ENCODE data around the gene PPAN.
A peak's percentile ranks its signal among the peaks of the same experiment; 100 is the strongest.

Gene PPAN

DNA sequence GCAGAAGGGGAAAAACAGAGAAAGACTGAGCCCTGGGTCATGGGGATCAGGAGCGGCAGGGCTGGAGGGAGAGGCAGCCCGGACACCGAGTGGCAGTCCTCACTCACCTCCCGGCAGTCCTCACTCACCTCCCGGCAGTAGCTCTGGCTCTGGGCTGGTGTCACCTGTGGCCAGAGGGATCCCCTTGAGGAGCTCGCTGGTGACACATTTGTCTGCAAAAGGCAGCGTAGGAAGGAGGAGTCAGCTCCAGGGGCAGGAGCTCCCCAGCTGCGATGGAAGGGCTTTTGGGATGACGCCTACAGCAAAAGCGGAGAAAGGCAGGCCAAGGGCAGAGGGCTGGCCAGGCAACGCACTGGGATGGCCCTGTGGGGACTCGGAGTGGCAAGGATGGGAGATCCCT is 12.8 kb downstream of the PPAN start:
- no peak for DNase-seq (ENCODE audit: low read depth)
- TF ChIP-seq, protein P1, sequence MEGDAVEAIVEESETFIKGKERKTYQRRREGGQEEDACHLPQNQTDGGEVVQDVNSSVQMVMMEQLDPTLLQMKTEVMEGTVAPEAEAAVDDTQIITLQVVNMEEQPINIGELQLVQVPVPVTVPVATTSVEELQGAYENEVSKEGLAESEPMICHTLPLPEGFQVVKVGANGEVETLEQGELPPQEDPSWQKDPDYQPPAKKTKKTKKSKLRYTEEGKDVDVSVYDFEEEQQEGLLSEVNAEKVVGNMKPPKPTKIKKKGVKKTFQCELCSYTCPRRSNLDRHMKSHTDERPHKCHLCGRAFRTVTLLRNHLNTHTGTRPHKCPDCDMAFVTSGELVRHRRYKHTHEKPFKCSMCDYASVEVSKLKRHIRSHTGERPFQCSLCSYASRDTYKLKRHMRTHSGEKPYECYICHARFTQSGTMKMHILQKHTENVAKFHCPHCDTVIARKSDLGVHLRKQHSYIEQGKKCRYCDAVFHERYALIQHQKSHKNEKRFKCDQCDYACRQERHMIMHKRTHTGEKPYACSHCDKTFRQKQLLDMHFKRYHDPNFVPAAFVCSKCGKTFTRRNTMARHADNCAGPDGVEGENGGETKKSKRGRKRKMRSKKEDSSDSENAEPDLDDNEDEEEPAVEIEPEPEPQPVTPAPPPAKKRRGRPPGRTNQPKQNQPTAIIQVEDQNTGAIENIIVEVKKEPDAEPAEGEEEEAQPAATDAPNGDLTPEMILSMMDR (IDR thresholded peaks at IDR 0.05; ENCODE audit: low read length, missing control alignments), result no peak
- H3K4me3 ChIP-seq (replicated peaks; ENCODE audit: low read depth, low read length), result peak overlapping the region; percentile 98

DNA sequence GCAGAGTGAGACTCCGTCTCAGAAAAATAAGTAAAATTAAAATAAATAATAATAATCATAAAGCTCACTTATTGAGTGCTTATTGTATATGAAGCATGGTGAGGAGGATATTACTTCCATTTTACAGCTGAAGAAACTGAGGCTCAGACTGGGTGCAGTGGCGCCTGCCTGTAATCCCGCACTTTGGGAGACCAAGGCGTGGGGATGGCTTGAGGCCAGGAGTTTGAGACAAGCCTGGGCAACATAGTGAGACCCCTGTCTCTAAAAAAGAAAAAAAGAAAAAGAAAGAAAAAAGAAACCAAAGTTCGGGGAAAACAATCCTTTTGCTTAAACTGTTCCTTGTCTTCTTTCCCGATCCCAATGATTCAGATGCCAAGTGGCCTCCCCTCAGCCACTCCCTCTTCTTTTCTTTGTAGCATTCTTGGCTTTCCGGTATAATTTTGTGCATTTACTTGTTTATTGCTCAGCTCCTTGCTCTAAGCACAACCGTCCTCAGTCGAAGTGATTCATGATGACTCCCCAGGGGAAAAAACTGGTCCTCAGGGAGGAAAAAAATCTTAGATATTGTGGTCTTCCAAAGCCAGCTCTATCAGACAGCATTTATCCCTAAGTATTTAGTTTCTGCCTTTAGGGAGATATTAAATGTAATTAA is 14.5 kb downstream of the PPAN start:
- peak overlapping the region; percentile 39 for H3K4me3 ChIP-seq (replicated peaks; ENCODE audit: low read depth, low read length)
- TF ChIP-seq, protein P1 (IDR thresholded peaks at IDR 0.05; ENCODE audit: low read length, missing control alignments), result no peak
- DNase-seq (ENCODE audit: low read depth), result peak; percentile 88

DNA sequence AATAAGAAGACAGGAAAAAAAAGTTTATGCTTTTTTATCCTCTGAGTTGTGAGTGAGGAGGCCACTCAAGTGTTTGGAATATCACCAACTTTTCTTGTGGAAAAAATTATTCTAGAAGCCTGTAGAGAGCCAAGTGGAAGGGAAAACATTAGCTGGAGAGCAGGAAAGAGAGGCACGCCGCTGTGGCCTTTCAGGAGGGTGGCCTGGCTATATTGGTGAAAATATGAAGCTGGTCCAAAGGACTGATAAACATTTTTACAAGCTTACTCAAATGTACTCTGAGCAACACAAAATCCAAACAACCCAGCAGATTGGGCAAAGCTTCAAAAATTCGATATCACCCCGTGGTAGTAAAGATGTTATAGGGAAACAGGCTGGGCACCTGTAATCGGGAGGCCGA is 15.9 kb downstream of the PPAN start:
- no peak overlapping the region for H3K4me3 ChIP-seq (replicated peaks; ENCODE audit: low read depth, low read length)
- TF ChIP-seq, protein P1 (IDR thresholded peaks at IDR 0.05; ENCODE audit: low read length, missing control alignments), result no peak
- DNase-seq (ENCODE audit: low read depth), result peak; percentile 31

DNA sequence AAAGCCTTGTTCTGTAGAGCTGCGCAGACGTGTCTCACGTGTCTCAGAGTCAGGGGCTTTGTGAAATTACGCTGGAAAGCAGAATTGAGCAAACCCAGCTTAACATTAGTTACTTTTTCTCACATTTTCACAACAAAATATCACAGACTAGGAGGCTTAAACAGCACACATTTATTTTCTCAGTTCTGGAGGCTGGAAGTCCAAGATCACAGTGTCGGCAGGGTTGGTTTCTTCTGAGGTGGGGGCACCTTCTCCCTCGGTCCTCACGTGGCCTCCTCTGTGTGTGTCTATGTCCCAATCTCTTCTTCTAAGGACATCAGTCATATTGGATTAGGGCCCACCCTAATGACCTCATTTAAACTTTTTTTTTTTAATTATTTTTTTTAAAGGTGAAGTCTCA is 18.3 kb downstream of the PPAN start:
- DNase-seq (ENCODE audit: low read depth), result no peak
- H3K4me3 ChIP-seq (replicated peaks; ENCODE audit: low read depth, low read length), result no peak overlapping the region
- TF ChIP-seq, protein P1 (IDR thresholded peaks at IDR 0.05; ENCODE audit: low read length, missing control alignments), result no peak

DNA sequence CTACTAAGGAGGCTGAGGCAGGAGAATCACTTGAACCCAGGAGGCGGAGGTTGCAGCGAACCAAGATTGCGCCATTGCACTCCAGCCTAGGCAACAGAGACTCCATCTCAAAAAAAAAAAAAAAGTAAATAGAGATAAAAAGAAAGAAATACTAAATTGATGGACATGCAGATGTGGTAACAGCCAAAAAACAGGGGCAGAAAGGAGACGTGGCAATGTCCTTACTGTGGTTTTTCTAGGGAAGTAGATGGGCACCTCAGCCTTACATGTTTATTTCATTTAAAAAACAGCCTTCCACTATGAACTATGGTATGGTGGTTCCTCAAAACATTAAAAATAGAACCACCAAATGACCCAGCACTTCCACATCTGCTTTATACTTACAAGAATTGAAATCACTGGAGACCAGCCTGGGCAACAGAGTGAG is 20.1 kb downstream of the PPAN start:
- DNase-seq (ENCODE audit: low read depth), result no peak
- TF ChIP-seq, protein P1 (IDR thresholded peaks at IDR 0.05; ENCODE audit: low read length, missing control alignments), result no peak
- no peak overlapping the region for H3K4me3 ChIP-seq (replicated peaks; ENCODE audit: low read depth, low read length)

DNA sequence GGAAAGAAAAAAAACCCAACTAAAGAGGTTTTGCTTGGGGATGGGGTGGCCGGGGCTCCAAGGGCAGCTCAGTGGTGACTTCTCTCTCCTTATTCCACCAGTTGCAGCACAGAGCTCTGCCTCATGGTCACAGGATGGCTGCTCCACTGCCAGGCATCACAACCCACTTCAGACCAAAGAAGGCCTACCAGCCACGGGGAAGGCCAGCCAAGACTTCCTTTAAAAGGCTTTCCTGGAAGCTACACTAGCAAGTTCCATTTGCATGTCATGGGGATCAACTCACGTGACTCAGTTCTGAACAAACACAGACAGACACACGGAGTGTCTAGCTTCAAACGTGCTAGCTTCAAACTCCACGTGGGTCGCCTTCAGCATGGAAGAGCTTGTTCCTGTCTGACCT is 26.7 kb downstream of the PPAN start:
- H3K4me3 ChIP-seq (replicated peaks; ENCODE audit: low read depth, low read length), result no peak overlapping the region
- no peak for DNase-seq (ENCODE audit: low read depth)
- TF ChIP-seq, protein P1 (IDR thresholded peaks at IDR 0.05; ENCODE audit: low read length, missing control alignments), result no peak

DNA sequence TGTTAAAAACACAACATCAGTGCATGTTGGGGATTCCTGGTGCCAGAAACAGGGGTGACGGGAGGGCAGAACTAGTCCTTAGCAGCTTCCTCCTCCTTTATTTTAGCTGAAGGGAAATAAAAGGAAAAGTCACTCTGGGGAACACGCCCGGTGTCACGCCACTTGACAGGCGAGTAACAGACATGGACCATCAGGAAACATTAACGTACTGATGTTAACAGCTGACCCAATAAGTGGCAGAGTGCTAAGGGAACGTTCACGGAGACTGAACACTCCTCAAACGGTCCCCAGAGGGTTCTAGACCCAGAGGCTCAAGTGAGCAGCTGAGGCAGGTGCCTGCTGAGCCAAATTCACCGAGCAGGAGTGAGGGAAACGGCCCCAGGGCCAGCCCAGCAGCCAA is 27.4 kb downstream of the PPAN start:
- TF ChIP-seq, protein P1 (IDR thresholded peaks at IDR 0.05; ENCODE audit: low read length, missing control alignments), result no peak
- H3K4me3 ChIP-seq (replicated peaks; ENCODE audit: low read depth, low read length), result no peak overlapping the region
- no peak for DNase-seq (ENCODE audit: low read depth)
